HepG2 (cell line): Measurements from ENCODE around the gene SLC9A5. TPM values are rescaled to one million over a fixed set of nuclear protein-coding genes. Genes with fewer than 3 reads are reported as not detected.
A peak's percentile ranks its signal among the peaks of the same experiment; 100 is the strongest.

ENCODE experiments used
- CEBPB ChIP-seq: IDR thresholded peaks from 2 replicates; pipeline ENCODE4 v1.6.1; 2011; ENCODE audit warnings: low read depth, low read length, improper control_type of control experiment, borderline replicate concordance
- HMG20B ChIP-seq: conservative IDR thresholded peaks from 2 replicates; pipeline ENCODE4 v1.6.1; 2016; ENCODE audit warnings: missing genetic modification reagents, missing compliant biosample characterization
- MATR3 ChIP-seq: sonication (generic); formaldehyde crosslinking; IDR thresholded peaks from 2 replicates; pipeline ENCODE4 v1.4.0; 2020; ENCODE audit warnings: missing genetic modification reagents
- RBAK ChIP-seq: sonication (generic); formaldehyde crosslinking; IDR thresholded peaks from 2 replicates; pipeline ENCODE4 v1.5.1; 2020; ENCODE audit warnings: mild to moderate bottlenecking, missing genetic modification reagents
- SIN3B ChIP-seq: fragments of 150-350 bp; IDR thresholded peaks from 2 replicates; pipeline ENCODE4 v1.6.1; 2014; ENCODE audit warnings: low read length
- SMARCC2 ChIP-seq: fragments of 450-650 bp; IDR thresholded peaks from 2 replicates; pipeline ENCODE4 v1.6.1; 2017; ENCODE audit warnings: antibody characterized with exemption, mild to moderate bottlenecking
- ZNF629 ChIP-seq: sonication (generic); formaldehyde crosslinking; conservative IDR thresholded peaks from 2 replicates; pipeline ENCODE4 v1.5.0; 2020; ENCODE audit warnings: missing genetic modification reagents
- ZNF773 ChIP-seq: sonication (generic); formaldehyde crosslinking; IDR thresholded peaks from 2 replicates; pipeline ENCODE4 v1.4.0; 2020; ENCODE audit warnings: missing genetic modification reagents, borderline replicate concordance
- ZNF782 ChIP-seq: sonication (generic); formaldehyde crosslinking; IDR thresholded peaks from 2 replicates; pipeline ENCODE4 v1.4.0; 2020; ENCODE audit warnings: missing genetic modification reagents, mild to moderate bottlenecking, borderline replicate concordance
- polyA plus RNA-seq, 8 experiments: library from polyadenylated mRNA; depleted of rRNA in 3 of 8; stranded (reverse) in 7 of 8; unstranded in 1 of 8; fragments of >200 nt; fragmentation: Illumina TruSeq in 4 of 8; extraction: Trizol in 4 of 8; gene quantifications; 2 replicates each; pipeline versions ENCODE4 v1.2.1 to v1.2.3, GENCODE V29; 2011 to 2016; ENCODE audit warnings: low read depth in 4 of 8, missing spikeins in 1 of 8, mixed read lengths in 1 of 8; ENCODE audit not compliant: insufficient read depth in 1 of 8
- total RNA-seq, 5 experiments: library from RNA; depleted of rRNA; stranded (reverse); fragments of >200 nt; fragmentation: Illumina TruSeq; extraction: Trizol; gene quantifications; 2 replicates each; pipeline ENCODE4 v1.2.3, GENCODE V29; 2016; ENCODE audit warnings: low read depth in 1 of 5
- TF ChIP-seq, protein P1 (sequence below): conservative IDR thresholded peaks from 2 replicates; pipeline ENCODE4 v1.6.1; 2018; ENCODE audit warnings: missing genetic modification reagents
- TF ChIP-seq, protein P2 (sequence below): sonication (generic); formaldehyde crosslinking; IDR thresholded peaks from 2 replicates; pipeline ENCODE4 v1.5.0; 2020; ENCODE audit warnings: mild to moderate bottlenecking, missing genetic modification reagents, borderline replicate concordance
- TF ChIP-seq, protein P3 (sequence below): sonication (generic); formaldehyde crosslinking; IDR thresholded peaks from 2 replicates; pipeline ENCODE4 v1.4.0; 2020; ENCODE audit warnings: missing genetic modification reagents
- TF ChIP-seq, protein P4 (sequence below): sonication (generic); formaldehyde crosslinking; IDR thresholded peaks from 2 replicates; pipeline ENCODE4 v1.5.0; 2020; ENCODE audit warnings: missing genetic modification reagents
- TF ChIP-seq, protein P5 (sequence below): sonication (generic); formaldehyde crosslinking; IDR thresholded peaks from 2 replicates; pipeline ENCODE4 v1.5.0; 2020; ENCODE audit warnings: missing genetic modification reagents, mild to moderate bottlenecking, borderline replicate concordance
- TF ChIP-seq, protein P6 (sequence below): sonication (generic); formaldehyde crosslinking; IDR thresholded peaks from 2 replicates; pipeline ENCODE4 v1.8.0; 2022; ENCODE audit warnings: missing genetic modification reagents, mild to moderate bottlenecking, borderline replicate concordance

SLC9A5 gene
- total and polyA plus RNA-seq, 2 of the 13 experiments (the other 11 are each of a cell fraction or from before 2014, with no cell fraction given), result 0.58 to 1.4 TPM

DNA sequence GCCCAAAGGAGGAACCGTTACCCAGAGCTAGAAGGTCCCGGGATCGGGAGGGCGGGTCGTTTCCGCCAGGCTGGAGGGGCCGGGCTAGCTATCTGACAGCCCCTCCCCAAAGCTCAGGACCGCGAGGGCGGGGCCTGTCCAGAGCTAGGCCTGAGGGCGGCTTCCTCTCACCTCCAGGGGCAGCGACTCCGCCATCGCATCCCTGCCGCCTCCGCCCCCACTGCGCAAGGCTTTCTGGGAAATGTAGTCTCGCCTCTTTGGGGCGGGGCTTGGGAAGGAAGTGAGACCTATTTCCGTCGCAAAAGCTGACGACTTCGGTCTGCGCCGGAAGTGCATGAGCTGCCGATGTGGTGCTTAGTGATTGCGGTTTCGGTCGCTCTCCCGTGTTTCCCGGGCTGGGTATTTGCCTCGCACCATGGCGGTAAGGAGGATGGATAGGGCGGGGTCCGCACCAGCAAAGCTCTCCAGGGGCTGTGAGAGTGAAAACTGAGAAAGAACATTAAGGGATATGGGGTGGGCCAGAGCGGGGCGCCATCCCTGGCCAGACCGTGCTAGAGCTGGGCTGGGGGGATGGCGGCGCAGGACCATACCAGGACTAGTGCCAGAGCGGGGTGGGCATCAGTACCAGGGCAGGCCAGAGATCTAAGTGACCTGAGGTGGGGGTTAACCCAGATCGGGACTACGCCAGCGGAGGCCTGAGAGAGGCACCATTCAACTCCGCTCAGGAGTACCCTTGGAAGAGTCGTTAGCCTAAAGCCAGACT, 21.8 kb upstream of the SLC9A5 start, which contains the start of gene TMEM208 (continued):
- TF ChIP-seq, protein P1, sequence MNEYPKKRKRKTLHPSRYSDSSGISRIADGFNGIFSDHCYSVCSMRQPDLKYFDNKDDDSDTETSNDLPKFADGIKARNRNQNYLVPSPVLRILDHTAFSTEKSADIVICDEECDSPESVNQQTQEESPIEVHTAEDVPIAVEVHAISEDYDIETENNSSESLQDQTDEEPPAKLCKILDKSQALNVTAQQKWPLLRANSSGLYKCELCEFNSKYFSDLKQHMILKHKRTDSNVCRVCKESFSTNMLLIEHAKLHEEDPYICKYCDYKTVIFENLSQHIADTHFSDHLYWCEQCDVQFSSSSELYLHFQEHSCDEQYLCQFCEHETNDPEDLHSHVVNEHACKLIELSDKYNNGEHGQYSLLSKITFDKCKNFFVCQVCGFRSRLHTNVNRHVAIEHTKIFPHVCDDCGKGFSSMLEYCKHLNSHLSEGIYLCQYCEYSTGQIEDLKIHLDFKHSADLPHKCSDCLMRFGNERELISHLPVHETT (CRISPR knock-in tag), result peak; percentile 97
- TF ChIP-seq ZNF629 (CRISPR knock-in tag), result peak; percentile 55
- TF ChIP-seq ZNF773, result 0 out of 2 replicates have a peak, but pooled peaks have one; percentile 45
- TF ChIP-seq, protein P2, sequence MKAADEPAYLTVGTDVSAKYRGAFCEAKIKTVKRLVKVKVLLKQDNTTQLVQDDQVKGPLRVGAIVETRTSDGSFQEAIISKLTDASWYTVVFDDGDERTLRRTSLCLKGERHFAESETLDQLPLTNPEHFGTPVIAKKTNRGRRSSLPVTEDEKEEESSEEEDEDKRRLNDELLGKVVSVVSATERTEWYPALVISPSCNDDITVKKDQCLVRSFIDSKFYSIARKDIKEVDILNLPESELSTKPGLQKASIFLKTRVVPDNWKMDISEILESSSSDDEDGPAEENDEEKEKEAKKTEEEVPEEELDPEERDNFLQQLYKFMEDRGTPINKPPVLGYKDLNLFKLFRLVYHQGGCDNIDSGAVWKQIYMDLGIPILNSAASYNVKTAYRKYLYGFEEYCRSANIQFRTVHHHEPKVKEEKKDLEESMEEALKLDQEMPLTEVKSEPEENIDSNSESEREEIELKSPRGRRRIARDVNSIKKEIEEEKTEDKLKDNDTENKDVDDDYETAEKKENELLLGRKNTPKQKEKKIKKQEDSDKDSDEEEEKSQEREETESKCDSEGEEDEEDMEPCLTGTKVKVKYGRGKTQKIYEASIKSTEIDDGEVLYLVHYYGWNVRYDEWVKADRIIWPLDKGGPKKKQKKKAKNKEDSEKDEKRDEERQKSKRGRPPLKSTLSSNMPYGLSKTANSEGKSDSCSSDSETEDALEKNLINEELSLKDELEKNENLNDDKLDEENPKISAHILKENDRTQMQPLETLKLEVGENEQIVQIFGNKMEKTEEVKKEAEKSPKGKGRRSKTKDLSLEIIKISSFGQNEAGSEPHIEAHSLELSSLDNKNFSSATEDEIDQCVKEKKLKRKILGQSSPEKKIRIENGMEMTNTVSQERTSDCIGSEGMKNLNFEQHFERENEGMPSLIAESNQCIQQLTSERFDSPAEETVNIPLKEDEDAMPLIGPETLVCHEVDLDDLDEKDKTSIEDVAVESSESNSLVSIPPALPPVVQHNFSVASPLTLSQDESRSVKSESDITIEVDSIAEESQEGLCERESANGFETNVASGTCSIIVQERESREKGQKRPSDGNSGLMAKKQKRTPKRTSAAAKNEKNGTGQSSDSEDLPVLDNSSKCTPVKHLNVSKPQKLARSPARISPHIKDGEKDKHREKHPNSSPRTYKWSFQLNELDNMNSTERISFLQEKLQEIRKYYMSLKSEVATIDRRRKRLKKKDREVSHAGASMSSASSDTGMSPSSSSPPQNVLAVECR (CRISPR knock-in tag), result peak; percentile 99
- TF ChIP-seq, protein P3, sequence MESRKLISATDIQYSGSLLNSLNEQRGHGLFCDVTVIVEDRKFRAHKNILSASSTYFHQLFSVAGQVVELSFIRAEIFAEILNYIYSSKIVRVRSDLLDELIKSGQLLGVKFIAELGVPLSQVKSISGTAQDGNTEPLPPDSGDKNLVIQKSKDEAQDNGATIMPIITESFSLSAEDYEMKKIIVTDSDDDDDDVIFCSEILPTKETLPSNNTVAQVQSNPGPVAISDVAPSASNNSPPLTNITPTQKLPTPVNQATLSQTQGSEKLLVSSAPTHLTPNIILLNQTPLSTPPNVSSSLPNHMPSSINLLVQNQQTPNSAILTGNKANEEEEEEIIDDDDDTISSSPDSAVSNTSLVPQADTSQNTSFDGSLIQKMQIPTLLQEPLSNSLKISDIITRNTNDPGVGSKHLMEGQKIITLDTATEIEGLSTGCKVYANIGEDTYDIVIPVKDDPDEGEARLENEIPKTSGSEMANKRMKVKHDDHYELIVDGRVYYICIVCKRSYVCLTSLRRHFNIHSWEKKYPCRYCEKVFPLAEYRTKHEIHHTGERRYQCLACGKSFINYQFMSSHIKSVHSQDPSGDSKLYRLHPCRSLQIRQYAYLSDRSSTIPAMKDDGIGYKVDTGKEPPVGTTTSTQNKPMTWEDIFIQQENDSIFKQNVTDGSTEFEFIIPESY (CRISPR knock-in tag), result peak; percentile 79; the same call in 1 of the 2 replicates
- TF ChIP-seq, protein P4, sequence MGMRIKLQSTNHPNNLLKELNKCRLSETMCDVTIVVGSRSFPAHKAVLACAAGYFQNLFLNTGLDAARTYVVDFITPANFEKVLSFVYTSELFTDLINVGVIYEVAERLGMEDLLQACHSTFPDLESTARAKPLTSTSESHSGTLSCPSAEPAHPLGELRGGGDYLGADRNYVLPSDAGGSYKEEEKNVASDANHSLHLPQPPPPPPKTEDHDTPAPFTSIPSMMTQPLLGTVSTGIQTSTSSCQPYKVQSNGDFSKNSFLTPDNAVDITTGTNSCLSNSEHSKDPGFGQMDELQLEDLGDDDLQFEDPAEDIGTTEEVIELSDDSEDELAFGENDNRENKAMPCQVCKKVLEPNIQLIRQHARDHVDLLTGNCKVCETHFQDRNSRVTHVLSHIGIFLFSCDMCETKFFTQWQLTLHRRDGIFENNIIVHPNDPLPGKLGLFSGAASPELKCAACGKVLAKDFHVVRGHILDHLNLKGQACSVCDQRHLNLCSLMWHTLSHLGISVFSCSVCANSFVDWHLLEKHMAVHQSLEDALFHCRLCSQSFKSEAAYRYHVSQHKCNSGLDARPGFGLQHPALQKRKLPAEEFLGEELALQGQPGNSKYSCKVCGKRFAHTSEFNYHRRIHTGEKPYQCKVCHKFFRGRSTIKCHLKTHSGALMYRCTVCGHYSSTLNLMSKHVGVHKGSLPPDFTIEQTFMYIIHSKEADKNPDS, result no peak
- TF ChIP-seq, protein P5, sequence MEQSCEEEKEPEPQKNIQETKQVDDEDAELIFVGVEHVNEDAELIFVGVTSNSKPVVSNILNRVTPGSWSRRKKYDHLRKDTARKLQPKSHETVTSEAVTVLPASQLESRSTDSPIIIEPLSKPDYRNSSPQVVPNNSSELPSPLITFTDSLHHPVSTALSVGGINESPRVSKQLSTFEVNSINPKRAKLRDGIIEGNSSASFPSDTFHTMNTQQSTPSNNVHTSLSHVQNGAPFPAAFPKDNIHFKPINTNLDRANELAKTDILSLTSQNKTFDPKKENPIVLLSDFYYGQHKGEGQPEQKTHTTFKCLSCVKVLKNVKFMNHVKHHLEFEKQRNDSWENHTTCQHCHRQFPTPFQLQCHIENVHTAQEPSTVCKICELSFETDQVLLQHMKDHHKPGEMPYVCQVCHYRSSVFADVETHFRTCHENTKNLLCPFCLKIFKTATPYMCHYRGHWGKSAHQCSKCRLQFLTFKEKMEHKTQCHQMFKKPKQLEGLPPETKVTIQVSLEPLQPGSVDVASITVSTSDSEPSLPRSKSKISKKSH (CRISPR knock-in tag), result peak; percentile 37; the same call in 1 of the 2 replicates
- TF ChIP-seq, protein P6, sequence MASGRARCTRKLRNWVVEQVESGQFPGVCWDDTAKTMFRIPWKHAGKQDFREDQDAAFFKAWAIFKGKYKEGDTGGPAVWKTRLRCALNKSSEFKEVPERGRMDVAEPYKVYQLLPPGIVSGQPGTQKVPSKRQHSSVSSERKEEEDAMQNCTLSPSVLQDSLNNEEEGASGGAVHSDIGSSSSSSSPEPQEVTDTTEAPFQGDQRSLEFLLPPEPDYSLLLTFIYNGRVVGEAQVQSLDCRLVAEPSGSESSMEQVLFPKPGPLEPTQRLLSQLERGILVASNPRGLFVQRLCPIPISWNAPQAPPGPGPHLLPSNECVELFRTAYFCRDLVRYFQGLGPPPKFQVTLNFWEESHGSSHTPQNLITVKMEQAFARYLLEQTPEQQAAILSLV (CRISPR knock-in tag), result peak; percentile 79; the same call in 1 of the 2 replicates
- TF ChIP-seq HMG20B (CRISPR knock-in tag), result no peak
- 0 out of 2 replicates have a peak, but pooled peaks have one; percentile 0 for TF ChIP-seq CEBPB
- TF ChIP-seq ZNF782 (CRISPR knock-in tag), result peak; percentile 30; the same call in 1 of the 2 replicates
- peak; percentile 99 for TF ChIP-seq SIN3B
- no peak for TF ChIP-seq MATR3 (CRISPR knock-in tag)
- TF ChIP-seq RBAK, result no peak
- peak; percentile 29; the same call in 1 of the 2 replicates for TF ChIP-seq SMARCC2
